HL-60/S4 (cell line): Measurements from ENCODE around the gene WDR45B.

ENCODE experiments used
- in situ Hi-C: fragments of 300-500 bp; cut with MboI; formaldehyde crosslinking; loops from 2 replicates; pipeline ENCODE4 v1.14.3; 2022; ENCODE audit warnings: low sequenced_read_pairs

The WDR45B gene

DNA sequence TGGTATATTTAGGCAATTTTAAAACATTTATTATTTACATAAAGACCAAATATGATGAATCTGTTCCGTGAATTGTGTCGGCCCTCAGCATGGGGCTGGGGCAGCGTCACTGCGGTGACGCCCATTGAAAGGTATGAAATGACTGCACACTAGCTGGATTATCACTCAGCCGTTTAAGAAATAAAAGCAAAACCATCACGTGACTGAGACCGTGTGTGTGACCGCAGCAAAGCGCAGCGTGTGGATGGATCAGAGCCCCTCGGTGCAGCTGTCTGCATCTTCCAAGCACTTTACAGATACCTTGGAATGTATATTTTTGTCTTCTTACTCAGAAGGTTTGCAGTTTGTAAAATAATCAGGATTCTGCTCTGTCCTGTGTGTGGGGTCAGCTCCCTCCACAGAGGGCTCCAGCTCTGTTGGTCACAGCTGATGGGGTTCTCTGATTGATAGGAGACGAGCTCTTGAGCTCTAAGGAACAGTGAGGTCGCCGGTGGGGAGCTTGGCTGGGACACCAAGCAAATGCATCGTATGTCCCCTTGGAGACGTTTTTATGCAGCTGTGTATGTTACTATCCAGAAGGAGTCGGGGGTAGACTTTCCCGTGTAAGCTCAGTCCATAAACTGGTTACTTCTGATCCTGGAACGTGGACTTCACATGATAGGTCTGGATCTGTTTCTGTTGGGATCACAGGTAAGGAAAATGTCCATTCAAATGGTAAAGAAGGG, 45.1 kb downstream of the WDR45B start:
- in situ Hi-C loops, result no loop called here

DNA sequence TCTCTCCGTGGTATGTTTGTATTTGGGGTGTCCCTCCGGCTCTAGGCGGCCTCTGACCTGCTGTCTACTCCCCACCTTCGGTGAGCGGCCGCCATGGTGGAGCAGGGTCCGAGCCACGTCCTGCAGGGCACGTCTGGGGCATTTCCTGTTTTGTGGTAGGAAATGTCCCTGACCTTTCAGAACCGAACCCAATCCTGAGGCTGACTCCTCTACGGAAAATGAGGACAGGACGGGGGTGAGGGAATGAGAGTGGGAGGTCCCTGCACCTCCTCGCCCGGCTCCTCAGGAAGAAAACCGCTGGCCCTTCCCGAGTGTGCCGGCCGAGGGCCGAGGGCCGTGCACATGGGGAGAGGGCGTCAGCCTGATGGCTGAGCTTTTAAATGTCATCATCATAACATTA, 45.8 kb downstream of the WDR45B start:
- in situ Hi-C loops, result no loop called here

- in situ Hi-C loops, result no loop called here
Measured at GRCh38 chr17:82601447-82602000, 46.7 kb downstream of the WDR45B start.

DNA sequence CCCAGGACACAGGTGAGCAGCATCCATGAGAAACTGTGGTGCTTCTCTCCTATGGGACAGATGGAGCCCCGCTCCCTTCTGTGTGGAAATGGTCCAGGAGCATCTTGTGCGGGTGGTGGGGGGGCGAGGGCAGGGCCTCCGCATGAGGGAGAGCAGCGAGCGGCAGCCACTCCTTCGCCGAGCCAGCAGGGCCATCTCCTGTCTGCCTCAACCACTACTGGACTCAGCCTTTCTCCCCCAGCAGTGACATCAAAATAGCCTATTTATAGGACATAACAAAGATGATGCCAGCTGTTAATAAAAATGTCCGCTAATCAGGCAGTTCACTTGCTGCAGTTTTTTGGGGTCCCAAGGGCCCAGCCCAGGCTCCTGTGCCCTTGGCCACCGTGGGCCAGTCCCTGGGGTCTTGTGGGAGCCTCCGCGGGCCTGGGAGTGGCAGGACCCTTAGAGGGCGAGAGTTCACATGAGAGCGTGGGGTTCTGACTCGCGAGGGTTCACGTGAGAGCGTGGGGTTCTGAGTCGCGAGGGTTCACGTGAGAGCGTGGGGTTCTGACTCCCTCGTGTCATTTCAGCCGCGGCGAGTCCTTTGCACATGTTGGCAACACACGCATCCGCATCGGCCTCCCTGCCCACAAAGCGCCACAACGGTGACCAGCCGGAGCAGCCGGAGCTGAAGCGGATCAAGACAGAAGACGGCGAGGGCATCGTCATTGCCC, 47.4 kb downstream of the WDR45B start:
- in situ Hi-C loops, result no loop called here

DNA sequence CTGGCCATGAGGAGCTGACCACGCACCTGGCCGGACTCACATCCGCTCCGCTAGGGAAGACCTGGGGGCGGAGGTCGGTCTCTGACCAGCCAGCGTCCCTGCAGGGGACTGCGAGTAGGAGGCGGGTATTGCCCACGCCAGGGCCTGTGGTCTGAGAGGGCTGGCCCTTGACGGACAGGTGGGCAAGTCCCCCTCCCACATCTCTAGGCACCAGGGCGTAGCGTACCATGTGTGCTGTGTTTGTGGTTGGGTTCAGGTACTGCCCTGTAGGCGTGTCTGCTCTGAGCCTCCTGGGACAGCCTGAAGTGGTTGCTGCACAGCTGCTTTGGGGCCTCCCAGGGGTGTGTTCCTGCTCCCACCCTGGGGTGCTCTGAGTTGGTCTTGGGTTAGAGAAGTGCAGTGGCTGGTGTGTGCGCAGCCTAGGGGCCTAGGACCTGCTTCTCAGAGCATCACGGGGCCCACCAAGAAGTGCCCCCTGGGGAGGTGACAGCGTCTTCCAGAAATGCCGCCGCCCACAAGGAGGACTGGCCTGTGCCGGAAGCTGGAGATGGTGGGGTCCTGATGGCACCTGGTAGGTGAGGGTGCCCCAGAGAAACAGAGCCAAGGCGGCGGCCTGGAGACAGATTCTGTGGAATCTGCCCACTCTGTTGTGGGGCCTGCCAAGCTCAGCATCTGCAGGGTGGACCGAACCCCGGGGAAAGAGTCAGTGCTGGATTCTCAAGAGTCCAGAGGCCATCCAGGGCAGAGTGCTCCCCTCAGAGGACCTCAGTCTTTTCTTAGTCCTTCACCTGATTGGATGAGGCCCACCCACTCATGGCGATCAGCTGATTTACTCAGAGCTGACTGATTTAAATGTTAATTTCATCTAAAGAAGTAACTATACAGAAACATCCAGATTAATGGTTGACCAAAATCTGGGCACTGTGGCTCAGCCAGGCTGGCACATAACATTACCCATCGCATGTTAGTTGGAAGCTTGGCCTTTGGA, 48.3 kb downstream of the WDR45B start:
- in situ Hi-C loops, result no loop called here

DNA sequence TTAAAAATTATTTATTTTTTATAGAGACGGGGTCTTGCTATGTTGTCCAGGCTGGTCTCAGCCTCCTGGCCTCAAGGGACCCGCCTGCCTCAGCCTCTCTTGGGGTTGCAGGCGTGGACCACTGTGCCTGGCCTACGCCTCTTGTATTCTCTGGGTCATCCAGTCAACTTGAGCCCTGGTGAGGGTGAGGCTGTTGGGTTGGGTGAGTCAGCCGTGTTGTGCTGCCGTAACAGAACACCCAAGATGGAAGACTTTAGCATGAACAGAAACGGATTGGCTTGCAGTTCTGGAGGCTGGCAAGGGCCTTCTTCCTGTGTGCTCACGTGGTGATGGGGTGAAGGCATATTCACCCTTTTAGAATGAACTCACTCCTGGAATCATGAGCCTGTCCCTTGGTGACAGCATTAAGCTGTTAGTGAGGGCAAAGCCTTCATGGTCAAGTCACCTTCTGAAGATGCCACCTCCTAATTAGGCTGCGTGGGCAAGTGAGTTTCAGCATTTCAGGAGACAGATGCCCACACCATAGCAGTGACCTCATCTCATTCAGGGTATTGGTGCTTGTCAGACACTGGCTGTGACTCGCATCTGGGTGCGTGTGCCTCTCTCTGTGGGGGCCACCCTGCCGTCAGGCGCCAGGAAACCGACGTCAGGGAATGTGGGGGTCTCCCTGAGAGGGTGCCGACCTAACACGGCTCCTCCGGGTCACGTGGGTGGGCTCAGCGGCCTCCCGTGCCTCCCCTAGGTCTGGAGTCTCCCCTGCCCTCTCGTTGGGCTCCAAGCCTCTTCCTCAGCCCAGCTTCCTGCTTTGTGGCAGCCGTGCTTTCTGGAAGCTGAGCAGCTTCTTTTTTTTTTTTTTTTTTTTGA, 49.8 kb downstream of the WDR45B start:
- in situ Hi-C loops, result no loop called here

DNA sequence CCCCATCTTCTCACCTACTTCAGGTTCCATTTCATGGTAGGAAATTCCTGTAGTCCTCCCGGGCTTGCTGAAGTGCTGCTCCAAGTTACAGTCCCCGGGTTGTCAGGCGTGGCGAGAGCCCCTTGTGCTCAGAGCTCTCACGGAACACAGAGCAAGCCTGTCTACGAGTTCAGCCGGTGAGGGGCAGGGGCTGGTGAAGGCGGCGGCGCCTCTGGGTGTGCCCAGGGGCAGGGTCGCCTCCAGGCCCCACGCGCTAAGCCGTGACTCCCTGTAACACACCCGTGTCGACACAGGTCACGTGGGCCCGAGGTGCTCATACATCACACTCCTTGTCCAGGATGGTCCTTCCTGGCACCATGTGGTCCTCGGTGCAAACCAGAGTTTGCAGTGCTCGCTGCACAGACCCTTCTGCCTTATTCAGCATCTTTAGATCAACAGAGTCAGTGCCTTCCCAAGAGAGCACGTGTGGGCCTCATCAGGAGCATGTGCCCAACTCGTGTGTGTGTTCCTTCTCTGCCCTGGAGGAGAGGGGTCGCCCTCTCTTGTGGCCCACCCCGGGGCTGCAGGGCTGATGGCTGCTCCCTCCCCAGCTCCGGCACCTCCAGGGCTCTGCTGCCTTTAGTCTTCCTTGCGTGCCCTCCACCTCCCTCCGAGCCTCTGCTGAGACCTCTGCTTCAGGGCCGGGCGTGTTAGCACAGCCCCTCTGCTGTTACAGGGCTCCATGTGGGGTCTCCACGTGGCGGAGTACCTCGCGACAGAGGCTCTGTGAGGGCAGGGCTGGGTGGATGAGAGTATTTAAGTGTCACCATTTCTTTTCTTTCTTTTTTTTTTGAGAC, 51.2 kb downstream of the WDR45B start:
- in situ Hi-C loops, result no loop called here

GRCh38 chr17:82596296-82596695, 51.9 kb downstream of the WDR45B start:
- in situ Hi-C loops, result no loop called here

DNA sequence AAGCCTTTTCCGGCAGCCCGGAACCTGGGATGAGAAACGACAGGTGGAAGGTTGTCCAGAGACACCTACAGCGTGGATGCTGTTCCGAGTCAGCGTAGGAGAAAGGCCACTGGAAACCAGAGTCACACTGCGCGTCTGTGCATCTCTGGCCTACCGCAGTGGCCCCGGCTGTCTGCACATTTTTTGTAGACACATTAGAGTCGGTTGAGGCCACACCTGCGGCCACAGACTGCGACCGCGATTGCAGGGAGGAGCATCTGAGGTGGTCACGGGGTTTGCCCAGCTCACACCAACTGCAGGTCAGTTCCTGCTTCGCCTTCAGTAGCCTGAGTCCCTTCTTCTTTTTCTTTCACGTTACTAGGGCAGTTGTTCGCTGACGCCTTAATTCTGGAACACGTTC, 52.4 kb downstream of the WDR45B start:
- in situ Hi-C loops, result no loop called here

DNA sequence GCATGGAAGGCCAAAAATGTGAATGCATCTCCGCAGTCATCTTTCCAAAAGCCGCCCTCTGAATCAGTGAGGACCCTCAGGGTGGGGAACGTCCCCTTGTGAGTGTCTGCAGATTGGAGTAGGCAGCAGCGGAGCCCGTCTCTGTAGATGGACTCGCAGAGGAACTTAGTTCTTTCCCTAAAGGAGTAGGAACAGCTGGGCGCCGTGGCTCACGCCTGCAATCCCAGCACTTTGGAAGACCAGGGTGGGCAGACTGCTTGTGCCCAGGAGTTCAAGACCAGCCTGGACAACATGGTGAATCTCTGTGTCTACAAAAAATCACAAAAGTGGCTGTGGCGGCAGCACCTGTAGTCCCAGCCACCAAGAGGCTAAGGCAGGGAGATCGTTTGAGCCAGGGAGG, 53.7 kb downstream of the WDR45B start:
- in situ Hi-C loops, result no loop called here

DNA sequence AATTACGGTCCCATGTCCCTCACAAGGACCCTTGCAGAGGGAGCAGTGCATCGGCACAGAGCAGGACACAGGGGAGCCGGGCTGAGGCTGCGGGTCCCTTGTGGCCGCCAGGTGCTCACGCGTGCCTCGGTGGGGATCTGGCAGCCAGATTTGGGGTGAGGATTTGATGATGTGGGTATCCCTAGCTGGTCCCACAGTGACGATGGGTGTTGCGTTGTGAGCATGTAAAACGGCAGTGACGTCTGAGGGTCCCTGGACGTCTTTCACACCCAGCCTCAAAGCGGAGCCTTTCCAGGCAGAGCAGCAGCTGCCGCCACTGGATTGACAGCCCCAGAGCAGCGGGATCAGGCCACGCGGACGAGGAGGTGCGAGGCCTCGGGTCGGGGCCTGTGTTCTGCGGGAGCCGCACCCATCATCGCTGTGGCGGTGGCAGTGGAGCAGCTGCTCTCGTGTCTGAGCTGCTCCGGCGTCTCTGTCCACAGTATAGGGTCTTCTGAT, 54.6 kb downstream of the WDR45B start:
- in situ Hi-C loops, result no loop called here

- in situ Hi-C loops, result no loop called here
Measured at GRCh38 chr17:82592767-82593589, 55.3 kb downstream of the WDR45B start.

GRCh38 chr17:82592289-82592766, 55.9 kb downstream of the WDR45B start:
- in situ Hi-C loops, result no loop called here

DNA sequence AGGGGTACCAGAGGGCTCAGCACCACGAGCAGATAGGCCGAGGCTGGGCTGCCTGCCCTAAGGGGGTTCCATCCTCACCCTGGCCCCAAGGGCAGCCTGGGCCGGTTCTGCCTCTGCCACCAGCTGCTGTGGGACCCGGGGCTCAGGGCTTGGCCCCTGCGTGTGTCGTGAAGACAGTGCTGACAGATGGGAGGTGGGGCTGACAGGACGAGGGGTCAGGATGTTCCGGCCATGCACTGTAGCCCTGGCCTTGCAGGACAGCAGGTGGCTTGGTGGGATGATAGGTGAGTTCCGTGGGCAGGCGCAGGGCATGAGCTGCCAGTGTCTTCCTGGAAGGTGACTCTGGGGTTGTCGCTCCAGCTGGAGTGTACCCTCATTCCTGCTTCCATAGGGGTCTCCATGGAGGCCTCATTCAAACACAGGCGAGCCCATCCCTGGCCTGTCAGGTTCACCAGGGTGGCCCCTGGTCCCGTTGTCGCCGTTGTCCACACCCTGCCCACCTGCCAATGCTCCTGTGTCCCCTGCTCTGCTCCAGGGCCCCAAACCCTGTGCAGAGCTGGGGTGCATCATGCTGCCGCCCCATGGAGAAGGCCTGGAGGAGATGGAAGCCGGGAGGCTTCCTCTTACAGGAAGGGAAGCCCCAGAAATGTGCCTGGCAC, 57.2 kb downstream of the WDR45B start:
- in situ Hi-C loops, result no loop called here

DNA sequence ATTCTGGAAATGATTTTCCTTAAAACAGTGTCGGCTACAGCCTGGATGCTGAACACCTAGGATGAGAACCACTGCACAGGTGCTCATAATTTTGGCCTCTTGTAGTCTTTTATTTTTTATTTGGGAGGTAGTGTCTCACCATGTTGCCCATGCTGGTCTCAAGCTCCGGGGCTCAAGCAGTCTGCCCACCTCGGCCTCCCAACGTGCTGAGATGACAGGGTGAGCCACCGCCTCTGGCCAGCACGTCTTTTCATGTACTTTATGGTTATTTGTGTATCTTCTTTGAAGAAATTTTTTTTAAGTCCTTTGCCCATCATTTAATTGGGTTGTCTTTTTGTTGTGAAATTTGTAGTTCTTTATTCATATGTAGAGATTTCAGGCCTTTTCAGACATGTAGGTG, 58.0 kb downstream of the WDR45B start:
- in situ Hi-C loops, result no loop called here

DNA sequence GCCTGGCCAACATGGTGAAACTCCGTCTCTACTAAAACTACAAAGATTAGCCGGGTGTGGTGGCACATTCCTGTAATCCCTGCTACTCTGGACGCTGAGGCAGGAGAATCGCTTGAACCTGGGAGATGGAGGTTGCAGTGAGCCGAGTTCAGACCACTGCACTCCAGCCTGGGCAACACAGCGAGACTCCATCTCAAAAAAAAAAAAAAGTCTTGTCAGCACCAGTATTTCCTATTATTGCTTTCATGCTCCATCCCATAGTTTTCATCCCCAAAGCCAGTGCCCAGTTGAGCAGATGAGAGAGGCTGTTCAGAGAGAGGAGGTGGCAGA, 58.4 kb downstream of the WDR45B start:
- in situ Hi-C loops, result no loop called here

DNA sequence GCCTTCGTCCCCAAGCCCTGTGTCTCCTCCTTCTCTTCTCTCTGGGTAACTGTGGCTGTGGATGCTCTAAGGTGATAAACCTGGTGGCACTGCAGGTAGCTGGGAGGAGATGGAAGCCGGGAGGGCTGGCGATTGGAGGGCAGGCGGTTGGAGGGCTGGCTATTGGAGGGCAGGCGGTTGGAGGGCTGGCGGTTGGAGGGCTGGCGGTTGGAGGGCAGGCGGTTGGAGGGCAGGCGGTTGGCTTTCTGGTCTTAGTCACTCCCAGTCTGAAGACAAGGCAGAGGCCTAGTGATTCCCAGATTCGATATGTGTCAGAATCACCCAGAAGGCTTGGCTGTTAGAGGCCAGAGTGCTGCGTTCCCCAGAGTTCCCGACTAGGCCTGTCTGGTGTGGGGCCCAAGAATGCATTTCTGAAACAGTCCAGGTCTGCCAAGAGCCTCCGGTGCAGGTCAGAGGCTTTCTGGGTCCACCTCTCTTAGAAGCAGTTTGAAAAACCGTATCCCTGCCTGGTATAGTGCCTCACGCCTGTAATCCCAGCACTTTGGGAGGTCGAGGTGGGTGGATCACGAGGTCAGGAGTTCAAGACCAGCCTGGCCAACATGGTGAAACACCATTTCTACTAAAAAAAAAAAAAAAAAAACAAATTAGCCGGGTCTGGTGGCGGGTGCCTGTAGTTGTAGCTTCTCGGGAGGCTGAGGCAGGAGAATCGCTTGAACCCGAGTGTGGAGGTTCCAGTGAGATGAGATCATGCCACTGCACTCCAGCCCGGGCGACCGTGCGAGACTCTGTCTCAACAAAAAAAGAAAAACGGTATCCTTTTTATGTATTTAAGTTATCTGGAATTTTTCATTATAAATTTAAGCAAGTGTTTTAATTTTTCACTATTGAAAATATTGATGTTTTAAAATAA, 59.7 kb downstream of the WDR45B start:
- in situ Hi-C loops, result no loop called here
